Measurements from ENCODE around the gene FOXP4.

DNA sequence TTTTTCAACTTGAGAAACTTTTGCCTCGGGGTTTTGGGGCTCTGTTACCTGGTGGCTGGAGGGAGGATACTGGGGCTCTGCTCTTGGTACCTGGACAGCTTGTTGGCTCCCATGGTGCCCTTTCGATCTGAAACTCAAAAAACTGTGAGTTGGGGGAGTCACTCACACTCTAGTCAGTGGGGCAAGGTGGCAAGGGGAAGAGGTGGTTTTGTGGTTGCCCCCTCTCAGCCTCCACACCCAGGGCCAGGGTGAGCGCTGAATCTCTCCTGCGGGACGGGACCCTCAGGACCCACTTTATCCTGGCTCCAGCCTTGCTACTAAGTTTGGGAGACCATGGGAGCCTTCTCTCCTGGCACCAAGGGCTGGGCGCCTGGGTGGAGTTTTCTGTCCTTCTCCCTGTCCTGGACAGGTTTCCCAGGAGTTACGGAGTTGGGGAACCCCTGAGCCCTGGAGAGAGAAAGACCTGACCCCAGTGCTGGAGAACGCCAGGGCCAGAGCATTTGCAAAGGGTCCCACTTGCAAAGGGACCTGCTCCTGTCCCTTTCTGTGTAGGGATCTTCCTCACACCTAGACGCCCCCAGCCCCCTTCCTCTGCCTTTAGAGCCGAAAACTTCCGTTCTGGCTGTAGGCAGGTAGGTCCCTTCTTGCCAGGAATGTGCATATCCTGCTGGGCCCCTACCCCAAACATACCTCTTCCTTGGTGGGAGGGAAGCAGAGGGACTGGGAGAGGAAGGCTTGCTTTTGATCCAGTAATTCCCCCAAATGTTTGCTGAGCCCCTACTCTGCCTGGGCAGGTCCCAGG is 2.9 kb downstream of the FOXP4 start:
- TF ChIP-seq, protein P1, sequence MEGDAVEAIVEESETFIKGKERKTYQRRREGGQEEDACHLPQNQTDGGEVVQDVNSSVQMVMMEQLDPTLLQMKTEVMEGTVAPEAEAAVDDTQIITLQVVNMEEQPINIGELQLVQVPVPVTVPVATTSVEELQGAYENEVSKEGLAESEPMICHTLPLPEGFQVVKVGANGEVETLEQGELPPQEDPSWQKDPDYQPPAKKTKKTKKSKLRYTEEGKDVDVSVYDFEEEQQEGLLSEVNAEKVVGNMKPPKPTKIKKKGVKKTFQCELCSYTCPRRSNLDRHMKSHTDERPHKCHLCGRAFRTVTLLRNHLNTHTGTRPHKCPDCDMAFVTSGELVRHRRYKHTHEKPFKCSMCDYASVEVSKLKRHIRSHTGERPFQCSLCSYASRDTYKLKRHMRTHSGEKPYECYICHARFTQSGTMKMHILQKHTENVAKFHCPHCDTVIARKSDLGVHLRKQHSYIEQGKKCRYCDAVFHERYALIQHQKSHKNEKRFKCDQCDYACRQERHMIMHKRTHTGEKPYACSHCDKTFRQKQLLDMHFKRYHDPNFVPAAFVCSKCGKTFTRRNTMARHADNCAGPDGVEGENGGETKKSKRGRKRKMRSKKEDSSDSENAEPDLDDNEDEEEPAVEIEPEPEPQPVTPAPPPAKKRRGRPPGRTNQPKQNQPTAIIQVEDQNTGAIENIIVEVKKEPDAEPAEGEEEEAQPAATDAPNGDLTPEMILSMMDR (IDR thresholded peaks at IDR 0.05), result no peak
- TF ChIP-seq EZH2phosphoT487 (IDR thresholded peaks at IDR 0.05), result no peak

Measured in neural progenitor cell (in vitro differentiated cells).